HG03575 (cell line): Measurements from ENCODE around the gene TTC38.

Source experiments
- ATAC-seq: cut with Tn5 transposase; IDR thresholded peaks from one replicate; pipeline ENCODE4 v1.9.1; 2021; ENCODE audit not compliant: unreplicated experiment, insufficient number of reproducible peaks, low FRiP score; ENCODE audit errors: extremely low read depth

Gene TTC38

GRCh38 chr22:46318576-46318975 is 50.8 kb downstream of the TTC38 start:
- no peak for ATAC-seq

GRCh38 chr22:46319319-46319718 is 51.5 kb downstream of the TTC38 start:
- ATAC-seq = no peak

- ATAC-seq = no peak
Measured at GRCh38 chr22:46320166-46320710, 52.4 kb downstream of the TTC38 start.

- no peak for ATAC-seq
Measured at GRCh38 chr22:46320716-46321386, 53.0 kb downstream of the TTC38 start.

GRCh38 chr22:46322711-46323110 is 54.9 kb downstream of the TTC38 start:
- ATAC-seq = no peak

- no peak for ATAC-seq
Measured at GRCh38 chr22:46323162-46323561, 55.4 kb downstream of the TTC38 start.

- ATAC-seq = no peak
Measured at GRCh38 chr22:46326066-46326680, 58.4 kb downstream of the TTC38 start.

GRCh38 chr22:46327691-46328465 is 60.1 kb downstream of the TTC38 start:
- no peak for ATAC-seq

- no peak for ATAC-seq
Measured at GRCh38 chr22:46328797-46329196, 61.0 kb downstream of the TTC38 start.

GRCh38 chr22:46329616-46330015 is 61.8 kb downstream of the TTC38 start:
- ATAC-seq = no peak

- ATAC-seq = no peak
Measured at GRCh38 chr22:46330426-46330825, 62.6 kb downstream of the TTC38 start.

GRCh38 chr22:46331496-46331895 is 63.7 kb downstream of the TTC38 start:
- ATAC-seq = no peak

GRCh38 chr22:46335201-46336118 is 67.7 kb downstream of the TTC38 start, which contains the start of gene TRMU:
Gene TRMU, plus strand, starts transcription at chr22:46335714. Its CDS starts 51 bp downstream, at chr22:46335765.
- ATAC-seq = no peak

GRCh38 chr22:46336119-46337078 is 68.6 kb downstream of the TTC38 start:
- ATAC-seq = no peak

- no peak for ATAC-seq
Measured at GRCh38 chr22:46337870-46338269, 70.1 kb downstream of the TTC38 start.

- no peak for ATAC-seq
Measured at GRCh38 chr22:46338636-46339035, 70.8 kb downstream of the TTC38 start.

GRCh38 chr22:46339956-46340355 is 72.1 kb downstream of the TTC38 start:
- ATAC-seq = no peak

GRCh38 chr22:46340676-46341075 is 72.9 kb downstream of the TTC38 start:
- no peak for ATAC-seq
